HUES64 (cell line): ENCODE measurements around the gene RNF126.
"Not testable (repeated sequence)": the region's sequence is repeated elsewhere in the genome, so short reads cannot be mapped to it uniquely, and the experiment has no call there.

Experiments
- H3K27ac ChIP-seq: 2 replicates; pipeline ENCODE4 v1.7.0; 2013; ENCODE audit warnings: low read depth, low read length, inconsistent platforms
- H3K27me3 ChIP-seq: 2 replicates; pipeline ENCODE4 v1.6.1; 2013; ENCODE audit warnings: mild to moderate bottlenecking, low read length; ENCODE audit not compliant: insufficient read depth
- H3K36me3 ChIP-seq: 2 replicates; pipeline ENCODE4 v1.6.1; 2013; ENCODE audit warnings: mild to moderate bottlenecking, low read length; ENCODE audit not compliant: insufficient read depth
- H3K4me1 ChIP-seq: 2 replicates; pipeline ENCODE4 v1.6.1; 2013; ENCODE audit warnings: mild to moderate bottlenecking, low read length, moderate library complexity; ENCODE audit not compliant: insufficient read depth
- H3K4me3 ChIP-seq: 2 replicates; pipeline ENCODE4 v1.5.1; 2013; ENCODE audit warnings: mild to moderate bottlenecking, low read length, moderate library complexity
- H3K9ac ChIP-seq: 2 replicates; pipeline ENCODE4 v1.6.1; 2013; ENCODE audit warnings: mild to moderate bottlenecking, low read depth, low read length
- H3K9me3 ChIP-seq: 2 replicates; pipeline ENCODE4 v1.6.1; 2013; ENCODE audit warnings: low read depth, low read length; ENCODE audit not compliant: insufficient read depth
- WGBS: fragments of 150-250, 120-280 bp; methylation state at CpG from one replicate; pipeline ENCODE4 v1.1.7; 2013; ENCODE audit warnings: missing lambda C conversion rate; 5-methylcytosine and 5-hydroxymethylcytosine counted together

Gene RNF126

DNA sequence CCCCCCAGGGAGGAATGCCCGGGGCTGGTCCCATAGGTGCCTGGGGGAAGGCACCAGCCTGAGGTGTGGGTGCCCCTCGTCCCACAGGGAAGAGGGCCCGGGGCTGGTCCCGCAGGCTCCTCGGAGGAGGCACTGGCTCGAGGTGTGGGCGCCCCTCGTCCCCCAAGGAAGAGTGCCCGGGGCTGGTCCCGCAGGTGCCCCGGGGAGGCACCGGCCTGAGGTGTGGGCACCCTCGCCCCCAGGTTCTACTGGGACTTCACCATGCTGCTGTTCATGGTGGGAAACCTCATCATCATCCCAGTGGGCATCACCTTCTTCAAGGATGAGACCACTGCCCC, 59.7 kb downstream of the RNF126 start:
- 95% methylated on average over 13 of the region's 13 CpGs for WGBS
- H3K9me3 ChIP-seq, H3K27me3 ChIP-seq: not testable (repeated sequence)

DNA sequence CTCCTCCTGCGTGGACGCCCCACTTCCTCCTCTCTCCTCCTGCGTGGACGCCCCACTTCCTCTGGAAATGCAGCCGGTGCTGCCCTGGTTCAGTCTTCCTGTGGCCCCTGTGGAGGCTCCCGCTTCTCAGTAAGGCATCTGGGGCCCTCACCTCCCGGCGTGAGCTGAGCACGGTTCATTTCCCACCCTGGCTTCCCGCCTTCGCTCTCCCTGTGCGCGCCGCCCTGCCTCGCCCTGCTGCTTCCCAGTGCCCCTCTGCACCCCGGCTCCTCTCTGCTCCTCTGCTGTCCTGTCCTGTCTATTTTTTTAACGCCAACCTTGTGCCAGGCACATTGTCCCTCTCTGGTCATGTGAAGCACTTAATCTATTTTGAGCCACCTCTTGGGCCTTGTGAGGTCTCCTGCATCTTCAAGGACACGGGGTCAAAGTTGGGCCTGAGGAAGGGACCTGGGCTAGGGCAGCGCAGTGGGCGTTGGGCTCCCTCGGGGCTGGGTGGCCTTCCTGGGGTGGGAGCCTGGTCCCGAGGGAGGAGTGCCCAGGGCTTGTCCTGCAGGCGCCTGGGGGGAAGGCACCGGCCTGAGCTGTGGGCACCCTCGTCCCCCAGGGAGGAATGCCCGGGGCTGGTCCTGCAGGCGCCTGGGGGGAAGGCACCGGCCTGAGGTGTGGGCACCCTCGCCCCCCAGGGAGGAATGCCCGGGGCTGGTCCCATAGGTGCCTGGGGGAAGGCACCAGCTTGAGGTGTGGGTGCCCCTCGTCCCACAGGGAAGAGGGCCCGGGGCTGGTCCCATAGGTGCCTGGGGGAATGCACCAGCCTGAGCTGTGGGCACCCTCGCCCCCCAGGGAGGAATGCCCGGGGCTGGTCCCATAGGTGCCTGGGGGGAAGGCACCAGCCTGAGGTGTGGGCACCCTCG, 60.4 kb downstream of the RNF126 start:
- H3K9ac ChIP-seq: no peak overlapping the region
- no peaks in the 10 kb centered on the region for H3K27me3 ChIP-seq
- H3K27ac ChIP-seq: no peak overlapping the region
- no peak overlapping the region for H3K4me3 ChIP-seq
- no peaks in the 10 kb centered on the region for H3K36me3 ChIP-seq
- WGBS: 88% methylated on average over 35 of the region's 35 CpGs
- no peaks in the 10 kb centered on the region for H3K4me1 ChIP-seq
- H3K9me3 ChIP-seq: no peaks in the 10 kb centered on the region

More for the DNA sequence above, 59.7 kb downstream of the RNF126 start:
- not testable (repeated sequence) for H3K4me3 ChIP-seq, H3K27ac ChIP-seq, H3K9ac ChIP-seq, H3K36me3 ChIP-seq, H3K4me1 ChIP-seq

DNA sequence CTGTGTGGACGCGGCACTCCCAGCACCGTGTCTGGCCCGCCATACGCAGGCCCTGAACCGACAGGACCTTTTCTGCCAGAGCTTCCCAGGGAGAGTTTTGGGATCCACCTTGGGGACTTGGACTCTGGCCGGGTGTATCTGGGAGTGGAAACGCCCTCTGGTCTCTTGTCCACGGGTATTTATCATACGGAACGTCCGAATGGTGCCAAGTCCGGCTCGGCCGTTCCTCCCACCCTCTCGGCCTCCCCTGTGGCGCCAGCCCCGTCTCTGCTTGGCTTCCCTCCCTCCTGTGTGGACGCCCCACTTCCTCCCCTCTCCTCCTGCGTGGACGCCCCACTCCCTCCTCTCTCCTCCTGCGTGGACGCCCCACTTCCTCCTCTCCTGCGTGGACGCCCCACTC, 61.2 kb downstream of the RNF126 start:
- Histone ChIP-seq H3K9ac (no peak overlapping the region), H3K36me3 (no peaks in the 10 kb centered on the region), H3K4me3 (no peak overlapping the region), H3K27ac (no peak overlapping the region), H3K4me1 (no peaks in the 10 kb centered on the region), H3K27me3 (no peaks in the 10 kb centered on the region; the same call in 1 of the 2 replicates), H3K9me3 (no peaks in the 10 kb centered on the region)
- WGBS: 90% methylated on average over 25 of the region's 25 CpGs

DNA sequence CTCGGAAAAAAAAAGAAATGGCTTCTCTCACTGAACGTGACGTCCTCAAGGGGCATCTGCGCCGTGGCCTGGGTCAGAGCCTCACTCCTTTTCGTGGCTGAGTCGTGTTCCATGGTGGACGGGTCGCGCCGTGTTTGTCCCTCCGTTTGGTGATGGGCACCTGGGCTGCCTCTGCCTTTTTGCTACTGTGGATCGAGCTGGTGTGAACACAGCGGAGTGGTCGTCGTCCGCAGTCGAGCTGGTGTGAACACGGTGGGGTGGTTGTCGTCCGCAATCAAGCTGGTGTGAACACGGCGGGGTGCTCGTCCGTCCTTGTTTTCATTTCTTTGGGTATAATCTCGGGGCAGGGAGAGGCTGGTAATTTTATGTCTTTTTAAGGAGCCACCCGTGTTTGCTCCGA, 61.7 kb downstream of the RNF126 start:
- Histone ChIP-seq H3K36me3 (no peaks in the 10 kb centered on the region), H3K9ac (no peak overlapping the region), H3K4me3 (no peak overlapping the region), H3K4me1 (no peaks in the 10 kb centered on the region), H3K9me3 (no peaks in the 10 kb centered on the region), H3K27me3 (no peaks in the 10 kb centered on the region; the same call in 1 of the 2 replicates), H3K27ac (no peak overlapping the region)
- 90% methylated on average over 28 of the region's 28 CpGs for WGBS
